Breast epithelium (tissue), 4 donors: ENCODE measurements around the gene HIVEP2. TPM values are rescaled to one million over a fixed set of nuclear protein-coding genes. Genes with fewer than 3 reads are reported as not detected.

Experiments used
- DNase-seq, 2 donors: peaks; one replicate each; pipeline ENCODE4 v3.0.0-alpha.2; 2019; ENCODE audit warnings: low spot score in 2 of 2
- H3K27ac ChIP-seq, 2 donors: fragments of 200-600 bp; sonication (generic) in 1 of 2; one replicate each; pipeline ENCODE4 v1.5.1; 2016 to 2019; ENCODE audit warnings: mild to moderate bottlenecking in 1 of 2
- H3K27me3 ChIP-seq, 2 donors: fragments of 200-600 bp; sonication (generic) in 1 of 2; one replicate each; pipeline versions ENCODE4 v1.5.1 to v1.6.0; 2017 to 2019; ENCODE audit warnings: control low read depth in 1 of 2, mild to moderate bottlenecking in 1 of 2
- H3K36me3 ChIP-seq: fragments of 200-600 bp; one replicate; pipeline ENCODE4 v1.5.1; 2019
- H3K4me1 ChIP-seq, 2 donors: fragments of 200-600 bp; sonication (generic); one replicate each; pipeline ENCODE4 v1.5.1; 2016 to 2019; ENCODE audit warnings: control low read depth in 1 of 2
- H3K4me3 ChIP-seq, 3 donors: fragments of 200-600 bp; sonication (generic); 1 replicate in 2 of 3; 2 replicates in 1 of 3; pipeline ENCODE4 v1.5.1; 2016 to 2019; ENCODE audit warnings: mild to moderate bottlenecking in 3 of 3, moderate library complexity in 2 of 3
- H3K9me3 ChIP-seq, 2 donors: fragments of 200-600 bp; sonication (generic) in 1 of 2; one replicate each; pipeline ENCODE4 v1.5.1; 2016 to 2019; ENCODE audit warnings: control low read depth in 1 of 2
- POLR2A ChIP-seq: fragments of 450-650 bp; IDR thresholded peaks from one replicate; pipeline ENCODE4 v1.6.1; 2016; ENCODE audit warnings: antibody characterized with exemption, mild to moderate bottlenecking, moderate library complexity
- POLR2AphosphoS5 ChIP-seq, 3 donors: sonication (generic); formaldehyde crosslinking; IDR thresholded peaks; one replicate each; pipeline ENCODE4 v1.6.1; 2017; ENCODE audit warnings: antibody characterized with exemption in 3 of 3
- intact Hi-C: fragments of 100-400 bp; cut with DNase I; formaldehyde crosslinking; loops from one replicate; pipeline ENCODE4 v1.15.1; 2023; ENCODE audit warnings: low total_unique reads
- total RNA-seq, 3 donors: library from RNA; depleted of rRNA; stranded (reverse); fragments of >200 nt; gene quantifications; one replicate each; pipeline ENCODE4 v1.1.0, GENCODE V29; 2016
- TF ChIP-seq, protein P1 (sequence below), 3 donors: fragments of 450-650 bp; IDR thresholded peaks; one replicate each; pipeline ENCODE4 v1.5.1; 2016 to 2017; ENCODE audit warnings: antibody characterized with exemption in 3 of 3, mild to moderate bottlenecking in 3 of 3, moderate library complexity in 3 of 3

Gene HIVEP2
- total RNA-seq, 3 donors from 2014 or later, result 20.6 to 25.0 (median 23.9) TPM

GRCh38 chr6:142956726-142957125, 11.8 kb upstream of the HIVEP2 start:
- intact Hi-C loops, result no loop called here
- no peaks in the 10 kb centered on the region for H3K4me1 ChIP-seq
- no peaks in the 10 kb centered on the region for H3K36me3 ChIP-seq
- no peaks in the 10 kb centered on the region for H3K27me3 ChIP-seq
- H3K9me3 ChIP-seq, result no peaks in the 10 kb centered on the region
- no peak overlapping the region for H3K27ac ChIP-seq
- TF ChIP-seq POLR2AphosphoS5 (IDR thresholded peaks at IDR 0.05) (no peak), POLR2A (no peak)
- TF ChIP-seq, protein P1, sequence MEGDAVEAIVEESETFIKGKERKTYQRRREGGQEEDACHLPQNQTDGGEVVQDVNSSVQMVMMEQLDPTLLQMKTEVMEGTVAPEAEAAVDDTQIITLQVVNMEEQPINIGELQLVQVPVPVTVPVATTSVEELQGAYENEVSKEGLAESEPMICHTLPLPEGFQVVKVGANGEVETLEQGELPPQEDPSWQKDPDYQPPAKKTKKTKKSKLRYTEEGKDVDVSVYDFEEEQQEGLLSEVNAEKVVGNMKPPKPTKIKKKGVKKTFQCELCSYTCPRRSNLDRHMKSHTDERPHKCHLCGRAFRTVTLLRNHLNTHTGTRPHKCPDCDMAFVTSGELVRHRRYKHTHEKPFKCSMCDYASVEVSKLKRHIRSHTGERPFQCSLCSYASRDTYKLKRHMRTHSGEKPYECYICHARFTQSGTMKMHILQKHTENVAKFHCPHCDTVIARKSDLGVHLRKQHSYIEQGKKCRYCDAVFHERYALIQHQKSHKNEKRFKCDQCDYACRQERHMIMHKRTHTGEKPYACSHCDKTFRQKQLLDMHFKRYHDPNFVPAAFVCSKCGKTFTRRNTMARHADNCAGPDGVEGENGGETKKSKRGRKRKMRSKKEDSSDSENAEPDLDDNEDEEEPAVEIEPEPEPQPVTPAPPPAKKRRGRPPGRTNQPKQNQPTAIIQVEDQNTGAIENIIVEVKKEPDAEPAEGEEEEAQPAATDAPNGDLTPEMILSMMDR (IDR thresholded peaks at IDR 0.05), result no peak
- DNase-seq, result no peak
- no peak overlapping the region for H3K4me3 ChIP-seq

DNA sequence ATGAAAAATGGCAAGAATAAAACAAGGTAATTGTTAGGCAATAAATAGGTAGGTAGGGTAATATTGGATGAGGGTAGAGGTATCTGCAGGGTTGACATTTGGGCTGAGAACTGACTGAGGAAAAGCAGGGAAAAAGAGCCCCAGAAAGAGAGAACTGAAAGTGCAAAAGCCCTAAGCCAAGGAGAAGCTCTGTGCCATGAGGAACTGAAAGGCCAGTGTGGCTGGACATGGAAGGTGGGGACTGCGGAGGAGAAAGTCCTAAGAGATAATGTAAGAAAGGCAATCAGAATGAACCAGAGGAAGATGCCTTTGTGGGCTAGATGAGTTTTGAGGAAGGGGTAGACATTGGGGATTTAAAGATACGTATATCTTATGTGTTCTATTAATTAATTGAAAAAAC, 9.9 kb upstream of the HIVEP2 start:
- Histone ChIP-seq H3K9me3 (no peaks in the 10 kb centered on the region), H3K4me3 (no peak overlapping the region), H3K4me1 (no peaks in the 10 kb centered on the region), H3K27ac (no peak overlapping the region), H3K27me3 (no peaks in the 10 kb centered on the region), H3K36me3 (no peaks in the 10 kb centered on the region)
- TF ChIP-seq POLR2AphosphoS5 (IDR thresholded peaks at IDR 0.05), result no peak
- no peak for TF ChIP-seq POLR2A
- TF ChIP-seq, protein P1 (IDR thresholded peaks at IDR 0.05), result no peak
- intact Hi-C loops, result no loop called here
- DNase-seq, result no peak

DNA sequence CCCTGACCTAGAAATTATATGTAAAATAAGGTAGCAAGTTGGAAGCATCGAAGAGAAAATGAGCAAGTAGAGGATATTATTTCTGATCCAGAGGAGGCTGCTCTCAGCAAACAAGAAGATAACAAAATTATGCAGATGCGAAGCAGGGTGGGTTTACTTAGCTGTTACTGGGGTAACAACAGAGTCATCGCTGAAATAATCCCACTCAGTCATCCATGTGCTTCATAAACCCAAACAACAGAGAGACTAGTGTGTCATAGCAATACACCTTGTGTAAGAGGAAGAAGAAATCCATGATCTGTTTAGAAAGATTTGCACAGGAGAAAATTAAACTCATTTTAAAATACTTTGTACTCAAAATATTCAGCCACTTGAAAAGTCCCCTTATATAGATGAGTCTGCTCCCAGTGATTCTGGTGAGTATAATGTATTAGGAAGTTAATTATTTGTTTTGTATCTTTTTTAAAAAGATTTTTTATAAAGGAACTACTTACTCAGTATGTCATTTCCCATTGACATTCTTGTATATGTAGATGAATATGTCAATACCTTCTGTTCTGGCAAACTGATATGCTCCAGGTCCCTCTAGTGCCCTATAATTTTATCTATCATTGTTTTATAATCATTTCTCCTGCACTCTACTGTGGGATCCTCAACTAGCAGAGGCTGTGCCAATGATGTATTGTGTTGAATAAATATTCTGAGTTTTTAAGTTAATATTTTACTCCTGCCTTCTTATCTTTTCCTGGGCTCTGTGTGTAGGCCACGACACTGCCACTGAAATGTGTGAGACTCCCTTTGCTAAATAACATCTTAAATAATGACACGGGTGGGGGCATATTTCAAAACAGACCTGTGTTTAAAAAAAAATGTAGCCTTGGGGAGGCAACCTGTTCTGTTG, 8.6 kb upstream of the HIVEP2 start:
- H3K27me3 ChIP-seq, result no peaks in the 10 kb centered on the region
- DNase-seq, result no peak
- no peaks in the 10 kb centered on the region for H3K36me3 ChIP-seq
- H3K4me3 ChIP-seq, result no peak overlapping the region
- no peaks in the 10 kb centered on the region for H3K9me3 ChIP-seq
- no peak overlapping the region for H3K27ac ChIP-seq
- intact Hi-C loops, result no loop called here
- no peaks in the 10 kb centered on the region for H3K4me1 ChIP-seq
- TF ChIP-seq POLR2AphosphoS5 (IDR thresholded peaks at IDR 0.05) (no peak), POLR2A (no peak)
- TF ChIP-seq, protein P1 (IDR thresholded peaks at IDR 0.05), result no peak

- H3K4me3 ChIP-seq, result no peak overlapping the region
- intact Hi-C loops, result no loop called here
- no peaks in the 10 kb centered on the region for H3K4me1 ChIP-seq
- DNase-seq, result no peak
- TF ChIP-seq POLR2AphosphoS5 (IDR thresholded peaks at IDR 0.05), result no peak
- TF ChIP-seq, protein P1 (IDR thresholded peaks at IDR 0.05), result no peak
- no peak for TF ChIP-seq POLR2A
- no peaks in the 10 kb centered on the region for H3K9me3 ChIP-seq
- H3K36me3 ChIP-seq, result no peaks in the 10 kb centered on the region
- no peaks in the 10 kb centered on the region for H3K27me3 ChIP-seq
- H3K27ac ChIP-seq, result no peak overlapping the region
These were observed 7.6 kb upstream of the HIVEP2 start for GRCh38 chr6:142952614-142953013.

DNA sequence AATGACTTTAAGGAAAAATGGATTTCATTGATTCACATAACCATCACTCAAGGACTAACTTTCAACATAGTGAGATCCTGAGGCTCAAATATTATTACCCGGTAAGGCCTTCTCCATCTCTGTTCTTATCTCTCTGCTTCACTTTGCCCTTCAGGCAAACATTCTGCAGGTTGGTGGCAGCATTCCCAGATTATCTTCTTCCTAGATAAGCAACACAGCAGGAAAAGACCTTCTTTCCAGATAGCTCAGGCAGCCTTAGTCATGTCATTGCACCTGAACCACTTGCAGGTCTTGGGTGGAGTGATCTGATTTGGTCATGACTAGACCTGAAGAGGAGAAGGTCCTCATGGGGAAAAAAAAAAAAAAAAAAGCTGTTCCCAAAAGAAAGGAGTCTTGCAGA, 5.3 kb upstream of the HIVEP2 start:
- DNase-seq, result no peak
- no peaks in the 10 kb centered on the region for H3K4me1 ChIP-seq
- H3K9me3 ChIP-seq, result no peaks in the 10 kb centered on the region
- no peak overlapping the region for H3K27ac ChIP-seq
- intact Hi-C loops, result no loop called here
- TF ChIP-seq POLR2AphosphoS5 (IDR thresholded peaks at IDR 0.05) (no peak), POLR2A (no peak)
- TF ChIP-seq, protein P1 (IDR thresholded peaks at IDR 0.05), result no peak
- no peaks in the 10 kb centered on the region for H3K27me3 ChIP-seq
- H3K4me3 ChIP-seq, result no peak overlapping the region
- H3K36me3 ChIP-seq, result no peaks in the 10 kb centered on the region
